K562 (cell line): ENCODE measurements around the gene MAP3K2.

Source experiments
- AFF4 ChIP-seq: sonication (generic); formaldehyde crosslinking; IDR thresholded peaks from 2 replicates; pipeline ENCODE4 v1.8.0; 2023; ENCODE audit warnings: mild to moderate bottlenecking, missing genetic modification reagents
- CBFA2T2 ChIP-seq: fragments of 450-650 bp; conservative IDR thresholded peaks from 2 replicates; pipeline ENCODE4 v1.6.1; 2017; ENCODE audit warnings: mild to moderate bottlenecking
- CTCF ChIP-seq, 3 experiments: IDR thresholded peaks in 2 of 3; conservative IDR thresholded peaks in 1 of 3; 2 replicates each; pipeline ENCODE4 v1.5.1; 2011 to 2012; ENCODE audit warnings: low read length in 3 of 3, mild to moderate bottlenecking in 3 of 3, control low read depth in 2 of 3, improper control_type of control experiment in 1 of 3, inconsistent platforms in 1 of 3, low read depth in 1 of 3, mixed read lengths in 1 of 3, moderate library complexity in 1 of 3; ENCODE audit not compliant: insufficient read depth in 2 of 3
- EGR1 ChIP-seq: fragments of 450-650 bp; conservative IDR thresholded peaks from 2 replicates; pipeline ENCODE4 v1.6.1; 2017; ENCODE audit warnings: mild to moderate bottlenecking
- ETV1 ChIP-seq: fragments of 450-650 bp; conservative IDR thresholded peaks from 2 replicates; pipeline ENCODE4 v1.6.1; 2016; ENCODE audit warnings: missing genetic modification characterization, control low read depth, low read depth, missing compliant biosample characterization
- KAT7 ChIP-seq: sonication (generic); formaldehyde crosslinking; IDR thresholded peaks from 2 replicates; pipeline ENCODE4 v1.8.0; 2022; ENCODE audit warnings: missing genetic modification reagents, mild to moderate bottlenecking, borderline replicate concordance
- MTA1 ChIP-seq: fragments of 450-650 bp; IDR thresholded peaks from 2 replicates; pipeline ENCODE4 v1.6.1; 2017; ENCODE audit warnings: borderline replicate concordance
- MYC ChIP-seq, 2 experiments: fragments of 250-450 bp in 1 of 2; sonication (Bioruptor Pico) in 1 of 2; IDR thresholded peaks; 2 replicates each; pipeline versions ENCODE4 v1.5.1 to v1.6.1; 2012 to 2021; ENCODE audit warnings: low read depth in 2 of 2, borderline replicate concordance in 1 of 2, improper control_type of control experiment in 1 of 2, low read length in 1 of 2, mild to moderate bottlenecking in 1 of 2, moderate library complexity in 1 of 2
- NR3C1 ChIP-seq: sonication (generic); formaldehyde crosslinking; IDR thresholded peaks from 2 replicates; pipeline ENCODE4 v1.8.1; 2022; ENCODE audit warnings: missing genetic modification reagents
- PCBP1 ChIP-seq: fragments of 200-400 bp; formaldehyde crosslinking; IDR thresholded peaks from 2 replicates; pipeline ENCODE4 v1.6.1; 2018; ENCODE audit warnings: mild to moderate bottlenecking, low read depth, low read length; ENCODE audit not compliant: poor library complexity, severe bottlenecking
- RERE ChIP-seq: sonication (generic); formaldehyde crosslinking; IDR thresholded peaks from 2 replicates; pipeline ENCODE4 v1.8.0; 2023; ENCODE audit warnings: missing genetic modification reagents, mild to moderate bottlenecking, borderline replicate concordance
- TF ChIP-seq, protein P1 (sequence below): fragments of 450-650 bp; IDR thresholded peaks from 2 replicates; pipeline ENCODE4 v1.6.1; 2016; ENCODE audit warnings: low read depth
- TF ChIP-seq, protein P2 (sequence below): sonication (generic); formaldehyde crosslinking; IDR thresholded peaks from 2 replicates; pipeline ENCODE4 v1.8.1; 2023; ENCODE audit warnings: mild to moderate bottlenecking, missing genetic modification reagents

- TF ChIP-seq CBFA2T2 (no peak), ETV1 (tag) (no peak), CTCF (IDR thresholded peaks at IDR 0.05 in 2 of 3, conservative IDR thresholded peaks at IDR 0.05 in 1 of 3; ENCODE audit: insufficient read depth in 2 of 3, low read depth in 1 of 3, low read length in 3 of 3) (no peak), NR3C1 (no peak), RERE (CRISPR knock-in tag) (no peak), AFF4 (no peak), KAT7 (no peak), MYC (IDR thresholded peaks at IDR 0.05; ENCODE audit: low read depth, low read length) (no peak), MYC (CRISPR knock-in tag; IDR thresholded peaks at IDR 0.05; ENCODE audit: borderline replicate concordance, low read depth) (no peak), MTA1 (no peak), PCBP1 (no peak), EGR1 (no peak)
- TF ChIP-seq, protein P1, sequence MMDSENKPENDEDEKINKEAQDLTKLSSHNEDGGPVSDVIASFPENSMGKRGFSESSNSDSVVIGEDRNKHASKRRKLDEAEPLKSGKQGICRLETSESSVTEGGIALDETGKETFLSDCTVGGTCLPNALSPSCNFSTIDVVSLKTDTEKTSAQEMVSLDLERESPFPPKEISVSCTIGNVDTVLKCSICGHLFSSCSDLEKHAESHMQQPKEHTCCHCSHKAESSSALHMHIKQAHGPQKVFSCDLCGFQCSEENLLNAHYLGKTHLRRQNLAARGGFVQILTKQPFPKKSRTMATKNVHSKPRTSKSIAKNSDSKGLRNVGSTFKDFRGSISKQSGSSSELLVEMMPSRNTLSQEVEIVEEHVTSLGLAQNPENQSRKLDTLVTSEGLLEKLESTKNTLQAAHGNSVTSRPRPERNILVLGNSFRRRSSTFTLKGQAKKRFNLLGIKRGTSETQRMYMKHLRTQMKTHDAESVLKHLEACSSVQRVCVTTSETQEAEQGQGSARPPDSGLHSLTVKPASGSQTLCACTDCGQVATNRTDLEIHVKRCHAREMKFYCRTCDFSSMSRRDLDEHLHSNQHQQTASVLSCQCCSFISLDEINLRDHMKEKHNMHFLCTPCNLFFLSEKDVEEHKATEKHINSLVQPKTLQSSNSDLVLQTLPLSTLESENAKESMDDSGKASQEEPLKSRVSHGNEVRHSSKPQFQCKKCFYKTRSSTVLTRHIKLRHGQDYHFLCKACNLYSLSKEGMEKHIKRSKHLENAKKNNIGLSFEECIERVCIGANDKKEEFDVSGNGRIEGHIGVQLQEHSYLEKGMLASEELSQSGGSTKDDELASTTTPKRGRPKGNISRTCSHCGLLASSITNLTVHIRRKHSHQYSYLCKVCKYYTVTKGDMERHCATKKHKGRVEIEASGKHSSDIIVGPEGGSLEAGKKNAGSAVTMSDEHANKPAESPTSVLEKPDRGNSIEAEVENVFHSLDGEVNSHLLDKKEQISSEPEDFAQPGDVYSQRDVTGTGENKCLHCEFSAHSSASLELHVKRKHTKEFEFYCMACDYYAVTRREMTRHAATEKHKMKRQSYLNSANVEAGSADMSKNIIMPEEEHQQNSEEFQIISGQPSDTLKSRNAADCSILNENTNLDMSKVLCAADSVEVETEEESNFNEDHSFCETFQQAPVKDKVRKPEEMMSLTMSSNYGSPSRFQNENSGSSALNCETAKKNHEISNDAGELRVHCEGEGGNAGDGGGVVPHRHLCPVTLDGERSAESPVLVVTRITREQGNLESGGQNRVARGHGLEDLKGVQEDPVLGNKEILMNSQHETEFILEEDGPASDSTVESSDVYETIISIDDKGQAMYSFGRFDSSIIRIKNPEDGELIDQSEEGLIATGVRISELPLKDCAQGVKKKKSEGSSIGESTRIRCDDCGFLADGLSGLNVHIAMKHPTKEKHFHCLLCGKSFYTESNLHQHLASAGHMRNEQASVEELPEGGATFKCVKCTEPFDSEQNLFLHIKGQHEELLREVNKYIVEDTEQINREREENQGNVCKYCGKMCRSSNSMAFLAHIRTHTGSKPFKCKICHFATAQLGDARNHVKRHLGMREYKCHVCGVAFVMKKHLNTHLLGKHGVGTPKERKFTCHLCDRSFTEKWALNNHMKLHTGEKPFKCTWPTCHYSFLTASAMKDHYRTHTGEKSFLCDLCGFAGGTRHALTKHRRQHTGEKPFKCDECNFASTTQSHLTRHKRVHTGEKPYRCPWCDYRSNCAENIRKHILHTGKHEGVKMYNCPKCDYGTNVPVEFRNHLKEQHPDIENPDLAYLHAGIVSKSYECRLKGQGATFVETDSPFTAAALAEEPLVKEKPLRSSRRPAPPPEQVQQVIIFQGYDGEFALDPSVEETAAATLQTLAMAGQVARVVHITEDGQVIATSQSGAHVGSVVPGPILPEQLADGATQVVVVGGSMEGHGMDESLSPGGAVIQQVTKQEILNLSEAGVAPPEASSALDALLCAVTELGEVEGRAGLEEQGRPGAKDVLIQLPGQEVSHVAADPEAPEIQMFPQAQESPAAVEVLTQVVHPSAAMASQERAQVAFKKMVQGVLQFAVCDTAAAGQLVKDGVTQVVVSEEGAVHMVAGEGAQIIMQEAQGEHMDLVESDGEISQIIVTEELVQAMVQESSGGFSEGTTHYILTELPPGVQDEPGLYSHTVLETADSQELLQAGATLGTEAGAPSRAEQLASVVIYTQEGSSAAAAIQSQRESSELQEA, result no peak
- TF ChIP-seq, protein P2, sequence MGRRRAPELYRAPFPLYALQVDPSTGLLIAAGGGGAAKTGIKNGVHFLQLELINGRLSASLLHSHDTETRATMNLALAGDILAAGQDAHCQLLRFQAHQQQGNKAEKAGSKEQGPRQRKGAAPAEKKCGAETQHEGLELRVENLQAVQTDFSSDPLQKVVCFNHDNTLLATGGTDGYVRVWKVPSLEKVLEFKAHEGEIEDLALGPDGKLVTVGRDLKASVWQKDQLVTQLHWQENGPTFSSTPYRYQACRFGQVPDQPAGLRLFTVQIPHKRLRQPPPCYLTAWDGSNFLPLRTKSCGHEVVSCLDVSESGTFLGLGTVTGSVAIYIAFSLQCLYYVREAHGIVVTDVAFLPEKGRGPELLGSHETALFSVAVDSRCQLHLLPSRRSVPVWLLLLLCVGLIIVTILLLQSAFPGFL (CRISPR knock-in tag), result no peak
These were observed 4.9 kb downstream of the MAP3K2 start for GRCh38 chr2:127382831-127383230.
